ENCODE results near the gene GNG13.

Gene GNG13

GRCh38 chr16:752007-752312 is 48.6 kb downstream of the GNG13 start:
- TF ChIP-seq CREB1 (IDR thresholded peaks at IDR 0.05; ENCODE audit: low read depth) (no peak), REST (IDR thresholded peaks at IDR 0.05; ENCODE audit: low read depth) (no peak), FOXM1 (IDR thresholded peaks at IDR 0.05; ENCODE audit: borderline replicate concordance, low read depth) (no peak), RAD21 (IDR thresholded peaks at IDR 0.05; ENCODE audit: low read depth) (no peak), ZBTB7A (IDR thresholded peaks at IDR 0.05; ENCODE audit: low read depth) (no peak), MAX (IDR thresholded peaks at IDR 0.05) (no peak), TEAD4 (IDR thresholded peaks at IDR 0.05) (no peak), NFIC (IDR thresholded peaks at IDR 0.05) (no peak), CEBPB (IDR thresholded peaks at IDR 0.05) (no peak), USF1 (IDR thresholded peaks at IDR 0.05) (no peak), YY1 (IDR thresholded peaks at IDR 0.05; ENCODE audit: low read depth) (no peak), TAF1 (IDR thresholded peaks at IDR 0.05; ENCODE audit: low read depth) (no peak), EP300 (IDR thresholded peaks at IDR 0.05; ENCODE audit: borderline replicate concordance) (no peak), TCF12 (IDR thresholded peaks at IDR 0.05; ENCODE audit: low read depth) (no peak), EGR1 (IDR thresholded peaks at IDR 0.05) (no peak)

GRCh38 chr16:751152-752006 is 49.2 kb downstream of the GNG13 start:
- no peak for TF ChIP-seq ZBTB7A (IDR thresholded peaks at IDR 0.05; ENCODE audit: low read depth)

GRCh38 chr16:750485-750884 is 50.0 kb downstream of the GNG13 start:
- TF ChIP-seq REST (IDR thresholded peaks at IDR 0.05; ENCODE audit: low read depth): no peak
- no peak for TF ChIP-seq FOXM1 (IDR thresholded peaks at IDR 0.05; ENCODE audit: borderline replicate concordance, low read depth)
- TF ChIP-seq CREB1 (IDR thresholded peaks at IDR 0.05; ENCODE audit: low read depth): no peak
- TF ChIP-seq EGR1 (IDR thresholded peaks at IDR 0.05): no peak
- no peak for TF ChIP-seq MAX (IDR thresholded peaks at IDR 0.05)
- no peak for TF ChIP-seq RAD21 (IDR thresholded peaks at IDR 0.05; ENCODE audit: low read depth)
- no peak for TF ChIP-seq CEBPB (IDR thresholded peaks at IDR 0.05)
- no peak for TF ChIP-seq TEAD4 (IDR thresholded peaks at IDR 0.05)
- no peak for TF ChIP-seq TCF12 (IDR thresholded peaks at IDR 0.05; ENCODE audit: low read depth)

GRCh38 chr16:749010-749409 is 51.5 kb downstream of the GNG13 start:
- TF ChIP-seq RAD21 (IDR thresholded peaks at IDR 0.05; ENCODE audit: low read depth) (no peak), REST (IDR thresholded peaks at IDR 0.05; ENCODE audit: low read depth) (no peak), EP300 (IDR thresholded peaks at IDR 0.05; ENCODE audit: borderline replicate concordance) (no peak), CEBPB (IDR thresholded peaks at IDR 0.05) (no peak), TCF12 (IDR thresholded peaks at IDR 0.05; ENCODE audit: low read depth) (no peak), USF1 (IDR thresholded peaks at IDR 0.05) (no peak), NFIC (IDR thresholded peaks at IDR 0.05) (no peak), ZBTB7A (IDR thresholded peaks at IDR 0.05; ENCODE audit: low read depth) (no peak), FOXM1 (IDR thresholded peaks at IDR 0.05; ENCODE audit: borderline replicate concordance, low read depth) (no peak), MAX (IDR thresholded peaks at IDR 0.05) (no peak), CREB1 (IDR thresholded peaks at IDR 0.05; ENCODE audit: low read depth) (no peak), EGR1 (IDR thresholded peaks at IDR 0.05) (no peak), TEAD4 (IDR thresholded peaks at IDR 0.05) (no peak), TAF1 (IDR thresholded peaks at IDR 0.05; ENCODE audit: low read depth) (no peak), YY1 (IDR thresholded peaks at IDR 0.05; ENCODE audit: low read depth) (no peak)

All from Ishikawa (cell line).